Keratinocyte (primary cell): Measurements from ENCODE around the gene DPEP2. TPM values are rescaled to one million over a fixed set of nuclear protein-coding genes. Genes with fewer than 3 reads are reported as not detected.

Experiments used
- DNase-seq: peaks from one replicate; pipeline ENCODE4 v3.0.0-alpha.2; 2011; ENCODE audit warnings: low read depth, missing footprints, low spot score
- FAIRE-seq: peaks from 2 replicates; lab custom pipeline; 2011; peaks lifted over from hg19 to GRCh38; lab: Jason Lieb, UNC
- H2AFZ ChIP-seq: 2 replicates; pipeline ENCODE4 v1.6.0; 2012; ENCODE audit warnings: low read length, control low read depth, inconsistent platforms; ENCODE audit not compliant: control insufficient read depth
- H3K27ac ChIP-seq: 2 replicates; pipeline ENCODE4 v1.5.1; 2011; ENCODE audit warnings: low read length; ENCODE audit not compliant: control insufficient read depth, insufficient read depth
- H3K27me3 ChIP-seq: 3 replicates; pipeline ENCODE4 v1.6.0; 2011; ENCODE audit warnings: low read length; ENCODE audit not compliant: control insufficient read depth, insufficient read depth; ENCODE audit errors: extremely low read depth
- H3K36me3 ChIP-seq, 2 experiments: 2 replicates in 1 of 2; 3 replicates in 1 of 2; pipeline ENCODE4 v1.5.1; 2011; ENCODE audit warnings: low read length in 2 of 2, mild to moderate bottlenecking in 1 of 2; ENCODE audit not compliant: control insufficient read depth in 2 of 2, insufficient read depth in 2 of 2; ENCODE audit errors: extremely low read depth in 1 of 2
- H3K4me1 ChIP-seq: 3 replicates; pipeline ENCODE4 v1.5.1; 2011; ENCODE audit warnings: low read length; ENCODE audit not compliant: control insufficient read depth, insufficient read depth; ENCODE audit errors: extremely low read depth
- H3K4me2 ChIP-seq: 3 replicates; pipeline ENCODE4 v1.6.0; 2011; ENCODE audit warnings: low read depth, low read length; ENCODE audit not compliant: control insufficient read depth, insufficient read depth; ENCODE audit errors: extremely low read depth
- H3K4me3 ChIP-seq, 3 experiments: fragments of 200-600 bp in 1 of 3; sonication (generic) in 1 of 3; 2 replicates in 2 of 3; 3 replicates in 1 of 3; pipeline ENCODE4 v1.5.1; 2011 to 2016; ENCODE audit warnings: low read length in 3 of 3, mild to moderate bottlenecking in 3 of 3, control low read depth in 2 of 3, inconsistent platforms in 1 of 3, low read depth in 1 of 3, mixed read lengths in 1 of 3, mixed run types in 1 of 3, moderate library complexity in 1 of 3; ENCODE audit not compliant: control insufficient read depth in 2 of 3, insufficient read depth in 2 of 3; ENCODE audit errors: extremely low read depth in 1 of 3
- H3K79me2 ChIP-seq: 2 replicates; pipeline ENCODE4 v1.6.0; 2012; ENCODE audit warnings: low read length; ENCODE audit not compliant: control insufficient read depth, insufficient read depth
- H3K9ac ChIP-seq: 3 replicates; pipeline ENCODE4 v1.6.0; 2011; ENCODE audit warnings: low read length; ENCODE audit not compliant: control insufficient read depth, insufficient read depth; ENCODE audit errors: extremely low read depth
- H3K9me1 ChIP-seq: 3 replicates; pipeline ENCODE4 v1.6.0; 2011; ENCODE audit warnings: low read length; ENCODE audit not compliant: control insufficient read depth, insufficient read depth; ENCODE audit errors: extremely low read depth
- H3K9me3 ChIP-seq: 2 replicates; pipeline ENCODE4 v1.5.1; 2012; ENCODE audit warnings: low read depth, low read length; ENCODE audit not compliant: control insufficient read depth
- H4K20me1 ChIP-seq: 3 replicates; pipeline ENCODE4 v1.6.0; 2011; ENCODE audit warnings: low read length; ENCODE audit not compliant: control insufficient read depth, insufficient read depth; ENCODE audit errors: extremely low read depth
- EZH2 ChIP-seq: IDR thresholded peaks from one replicate; pipeline ENCODE4 v1.6.1; 2012; ENCODE audit warnings: inconsistent platforms, mild to moderate bottlenecking, low read length, moderate library complexity
- dilution Hi-C: fragments of 300-500 bp; cut with MboI; formaldehyde crosslinking; loops from one replicate; pipeline ENCODE4 v1.7.0; 2020; ENCODE audit warnings: low sequenced_read_pairs; ENCODE audit not compliant: extremely low pct_ligation_motif_present
- polyA plus RNA-seq, 5 experiments: library from polyadenylated mRNA; depleted of rRNA in 3 of 5; stranded (reverse) in 3 of 5; stranded (forward) in 1 of 5; unstranded in 1 of 5; fragments of >200 nt; gene quantifications; 1 replicate in 1 of 5; 2 replicates in 3 of 5; 3 replicates in 1 of 5; pipeline versions ENCODE4 v1.2.1 to v1.2.3, GENCODE V29; 2011 to 2012; ENCODE audit warnings: missing spikeins in 2 of 5, low read depth in 1 of 5, low replicate concordance in 1 of 5
- TF ChIP-seq, protein P1 (sequence below), 3 experiments: IDR thresholded peaks in 1 of 3; conservative IDR thresholded peaks in 1 of 3; optimal IDR thresholded peaks in 1 of 3; 2 replicates in 2 of 3; 3 replicates in 1 of 3; pipeline versions ENCODE3 to v1.5.1; 2011; ENCODE audit warnings: low read length in 3 of 3, mild to moderate bottlenecking in 3 of 3, moderate library complexity in 2 of 3, control low read depth in 1 of 3, inconsistent platforms in 1 of 3; ENCODE audit not compliant: insufficient read depth in 2 of 3; ENCODE audit errors: extremely low read depth in 1 of 3

DPEP2 gene
- polyA plus RNA-seq, 1 donor (not counting 4 experiments of a cell fraction or from before 2014, with no cell fraction given): not detected

DNA sequence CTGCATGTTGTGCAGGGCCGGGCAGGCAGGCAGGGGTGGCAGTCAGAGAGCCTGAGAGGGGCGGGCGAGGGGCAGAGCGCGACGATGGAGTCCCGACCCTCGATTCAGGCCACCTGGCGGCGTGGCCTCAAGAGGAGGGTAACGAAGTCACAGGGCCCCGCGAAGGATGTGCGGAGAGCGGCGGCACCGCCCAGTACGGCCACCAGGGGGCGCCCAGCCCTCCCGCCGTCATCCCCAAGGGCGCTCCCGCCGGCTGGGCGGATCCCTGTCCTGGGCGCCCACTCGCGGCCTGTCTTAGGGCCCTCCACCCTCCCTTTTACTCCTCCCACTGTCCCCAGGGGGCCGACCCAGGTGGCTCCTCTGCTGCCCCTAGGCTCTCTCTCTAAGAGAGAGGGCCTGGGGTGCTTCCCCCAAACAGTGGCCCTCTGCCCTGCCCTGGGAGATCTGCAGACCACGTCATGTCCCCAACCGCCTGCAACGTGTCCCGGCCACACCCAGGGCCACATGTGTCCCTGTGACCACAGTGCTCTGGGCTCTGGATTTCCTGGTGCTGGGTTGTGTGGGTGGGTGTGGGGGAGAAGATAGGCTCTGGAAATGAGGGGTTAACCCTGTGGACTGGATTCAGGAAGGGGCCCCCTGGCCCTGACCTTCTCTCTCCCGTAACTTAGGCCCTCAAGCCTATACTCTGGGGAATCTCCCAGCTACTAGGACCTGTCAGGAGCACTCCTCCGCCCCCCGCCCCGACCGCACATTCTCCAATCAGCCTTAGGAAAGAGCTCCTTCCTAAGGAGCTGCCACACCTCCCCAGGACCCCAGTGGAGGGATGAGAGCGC lies 5.9 kb downstream of the DPEP2 start:
- peak overlapping the region; percentile 64 for H3K9ac ChIP-seq
- dilution Hi-C loops: no loop called here
- H3K27ac ChIP-seq: peak overlapping the region; percentile 53
- peak overlapping the region in 2 of 3 experiments; percentile 6 to 24 for H3K4me3 ChIP-seq
- H4K20me1 ChIP-seq: no peaks in the 10 kb centered on the region
- peaks cover 10% of the 10 kb centered on the region for H3K4me1 ChIP-seq
- peak overlapping the region; percentile 85 for H2AFZ ChIP-seq
- no peak for TF ChIP-seq EZH2
- TF ChIP-seq, protein P1, sequence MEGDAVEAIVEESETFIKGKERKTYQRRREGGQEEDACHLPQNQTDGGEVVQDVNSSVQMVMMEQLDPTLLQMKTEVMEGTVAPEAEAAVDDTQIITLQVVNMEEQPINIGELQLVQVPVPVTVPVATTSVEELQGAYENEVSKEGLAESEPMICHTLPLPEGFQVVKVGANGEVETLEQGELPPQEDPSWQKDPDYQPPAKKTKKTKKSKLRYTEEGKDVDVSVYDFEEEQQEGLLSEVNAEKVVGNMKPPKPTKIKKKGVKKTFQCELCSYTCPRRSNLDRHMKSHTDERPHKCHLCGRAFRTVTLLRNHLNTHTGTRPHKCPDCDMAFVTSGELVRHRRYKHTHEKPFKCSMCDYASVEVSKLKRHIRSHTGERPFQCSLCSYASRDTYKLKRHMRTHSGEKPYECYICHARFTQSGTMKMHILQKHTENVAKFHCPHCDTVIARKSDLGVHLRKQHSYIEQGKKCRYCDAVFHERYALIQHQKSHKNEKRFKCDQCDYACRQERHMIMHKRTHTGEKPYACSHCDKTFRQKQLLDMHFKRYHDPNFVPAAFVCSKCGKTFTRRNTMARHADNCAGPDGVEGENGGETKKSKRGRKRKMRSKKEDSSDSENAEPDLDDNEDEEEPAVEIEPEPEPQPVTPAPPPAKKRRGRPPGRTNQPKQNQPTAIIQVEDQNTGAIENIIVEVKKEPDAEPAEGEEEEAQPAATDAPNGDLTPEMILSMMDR (optimal IDR thresholded peaks at IDR 0.05 in 1 of 3, IDR thresholded peaks at IDR 0.05 in 1 of 3, conservative IDR thresholded peaks at IDR 0.05 in 1 of 3; ENCODE audit: extremely low read depth in 1 of 3, insufficient read depth in 2 of 3, low read length in 3 of 3): peak; percentile 72 to 98 (median 95)
- peak overlapping the region; percentile 65 for H3K4me2 ChIP-seq
- DNase-seq (no peak), FAIRE-seq (no peak)
- no peaks in the 10 kb centered on the region for H3K27me3 ChIP-seq
- no peaks in the 10 kb centered on the region for H3K9me3 ChIP-seq
- H3K9me1 ChIP-seq: no peaks in the 10 kb centered on the region
- no peaks in the 10 kb centered on the region for H3K79me2 ChIP-seq
- H3K36me3 ChIP-seq: no peaks in the 10 kb centered on the region

DNA sequence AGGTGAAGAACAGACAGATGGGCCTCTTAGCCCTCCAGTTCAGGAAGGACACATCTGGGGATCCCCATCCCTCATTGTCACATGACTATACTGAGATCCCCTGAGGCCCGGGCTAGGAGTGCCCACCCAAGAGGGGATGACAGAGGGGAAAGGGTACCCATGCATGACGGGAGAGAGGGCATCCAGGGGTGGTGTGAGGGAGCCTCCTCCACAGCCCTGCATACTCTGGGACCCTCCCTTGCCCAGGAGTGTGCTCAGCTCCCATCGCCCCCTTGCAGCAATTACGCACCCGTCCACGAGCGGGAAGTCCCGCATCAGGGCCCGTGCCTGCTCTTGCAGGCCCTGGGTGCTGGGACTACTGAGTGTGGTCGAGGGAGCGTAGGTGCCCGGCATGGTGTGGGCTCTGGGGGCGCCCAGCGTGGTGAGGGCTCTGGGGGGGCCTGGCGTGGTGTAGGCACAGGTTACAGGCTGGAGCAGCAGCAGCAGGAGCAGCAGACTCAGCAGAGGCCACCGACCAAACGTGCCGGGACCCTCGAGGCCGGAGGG lies 6.5 kb downstream of the DPEP2 start:
- DNase-seq (no peak), FAIRE-seq (no peak)
- Histone ChIP-seq H3K4me2 (no peak overlapping the region), H3K4me3 (no peak overlapping the region), H3K36me3 (no peaks in the 10 kb centered on the region), H3K9me1 (no peaks in the 10 kb centered on the region), H3K9ac (no peak overlapping the region), H3K79me2 (no peaks in the 10 kb centered on the region), H4K20me1 (no peaks in the 10 kb centered on the region), H3K27me3 (no peaks in the 10 kb centered on the region), H2AFZ (peak overlapping the region; percentile 44), H3K4me1 (peaks cover 14% of the 10 kb centered on the region), H3K27ac (no peak overlapping the region), H3K9me3 (no peaks in the 10 kb centered on the region)
- no peak for TF ChIP-seq EZH2
- TF ChIP-seq, protein P1 (optimal IDR thresholded peaks at IDR 0.05 in 1 of 3, IDR thresholded peaks at IDR 0.05 in 1 of 3, conservative IDR thresholded peaks at IDR 0.05 in 1 of 3; ENCODE audit: extremely low read depth in 1 of 3, insufficient read depth in 2 of 3, low read length in 3 of 3): no peak
- dilution Hi-C loops: no loop called here
